Mucosa of rectum (tissue), 2 donors: Measurements from ENCODE around the gene ARFGEF3.
A peak's percentile ranks its signal among the peaks of the same experiment; 100 is the strongest.

Source experiments
- H3K27ac ChIP-seq, 2 donors: one replicate each; pipeline ENCODE4 v1.7.0; 2013; ENCODE audit warnings: inconsistent platforms in 2 of 2, low read depth in 2 of 2, low read length in 2 of 2
- H3K27me3 ChIP-seq, 2 donors: one replicate each; pipeline ENCODE4 v1.7.0; 2013; ENCODE audit warnings: low read length in 2 of 2; ENCODE audit not compliant: control insufficient read depth in 2 of 2, insufficient read depth in 2 of 2
- H3K36me3 ChIP-seq, 2 donors: one replicate each; pipeline ENCODE4 v1.7.0; 2013; ENCODE audit warnings: low read length in 2 of 2; ENCODE audit not compliant: control insufficient read depth in 2 of 2, insufficient read depth in 2 of 2
- H3K4me1 ChIP-seq, 2 donors: one replicate each; pipeline ENCODE4 v1.7.0; 2013; ENCODE audit warnings: low read length in 2 of 2, mild to moderate bottlenecking in 1 of 2; ENCODE audit not compliant: control insufficient read depth in 2 of 2, insufficient read depth in 2 of 2
- H3K4me3 ChIP-seq, 2 donors: one replicate each; pipeline ENCODE4 v1.7.0; 2013; ENCODE audit warnings: low read length in 2 of 2
- H3K9ac ChIP-seq, 2 donors: one replicate each; pipeline ENCODE4 v1.7.0; 2013; ENCODE audit warnings: low read length in 2 of 2, low read depth in 1 of 2, mild to moderate bottlenecking in 1 of 2
- H3K9me3 ChIP-seq, 2 donors: one replicate each; pipeline ENCODE4 v1.7.0; 2013; ENCODE audit warnings: low read length in 2 of 2; ENCODE audit not compliant: control insufficient read depth in 2 of 2
- donor health status: healthy.
- donor health status: Normal muscosa, but diverticular disease.

The ARFGEF3 gene

DNA sequence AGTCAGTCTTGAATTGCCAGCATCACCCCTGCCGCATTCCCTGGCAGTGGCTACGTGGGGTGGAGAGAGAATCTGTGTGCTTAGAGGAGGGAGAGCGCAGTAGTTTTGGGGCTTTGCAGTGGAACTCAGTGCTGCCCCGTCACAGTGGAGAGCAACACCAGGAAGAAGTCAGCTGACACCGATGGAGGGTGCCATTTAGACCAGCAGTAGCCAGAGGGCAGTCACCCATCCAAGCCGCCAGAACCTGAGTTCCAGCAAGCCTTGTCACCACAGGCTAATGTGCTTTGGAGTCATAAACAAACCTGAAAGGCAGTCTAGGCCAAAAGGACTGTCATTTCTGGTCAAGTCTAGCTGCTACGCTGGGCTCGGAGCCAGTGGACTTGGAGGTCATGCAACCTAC, 32.5 kb upstream of the ARFGEF3 start:
- Histone ChIP-seq H3K4me1 (no peaks in the 10 kb centered on the region), H3K4me3 (no peak overlapping the region), H3K9ac (no peak overlapping the region), H3K9me3 (no peaks in the 10 kb centered on the region), H3K27me3 (no peaks in the 10 kb centered on the region), H3K36me3 (no peaks in the 10 kb centered on the region), H3K27ac (no peak overlapping the region)

DNA sequence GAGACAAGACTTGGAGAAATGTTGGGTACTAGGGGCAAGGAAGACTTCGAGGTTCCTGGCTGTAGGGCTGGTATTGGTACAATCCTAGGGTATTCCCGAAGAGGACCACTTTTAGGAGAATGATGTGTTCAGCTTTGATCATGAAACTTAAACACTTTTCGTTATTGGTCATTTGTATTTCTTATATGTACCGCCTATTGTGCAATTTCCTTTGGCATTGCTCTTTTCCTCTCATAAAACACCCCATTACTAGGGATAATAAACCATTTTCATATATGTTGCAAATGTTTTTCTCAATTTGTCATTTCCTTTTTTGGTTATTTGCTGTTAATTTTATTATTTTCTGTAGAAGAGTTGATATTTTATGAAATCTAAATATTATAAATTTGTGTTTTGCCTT, 18.9 kb upstream of the ARFGEF3 start:
- Histone ChIP-seq H3K27me3 (no peaks in the 10 kb centered on the region), H3K36me3 (no peaks in the 10 kb centered on the region), H3K4me1 (no peaks in the 10 kb centered on the region), H3K27ac (no peak overlapping the region), H3K9ac (no peak overlapping the region), H3K9me3 (no peaks in the 10 kb centered on the region), H3K4me3 (no peak overlapping the region)

- Histone ChIP-seq H3K4me1 (no peaks in the 10 kb centered on the region), H3K36me3 (no peaks in the 10 kb centered on the region), H3K27ac (no peak overlapping the region), H3K27me3 (no peaks in the 10 kb centered on the region), H3K9ac (no peak overlapping the region), H3K4me3 (no peak overlapping the region), H3K9me3 (no peaks in the 10 kb centered on the region)
Measured at GRCh38 chr6:138145402-138145801, 16.3 kb upstream of the ARFGEF3 start.

- no peaks in the 10 kb centered on the region for H3K9me3 ChIP-seq
- no peak overlapping the region for H3K27ac ChIP-seq
- no peaks in the 10 kb centered on the region for H3K36me3 ChIP-seq
- H3K4me3 ChIP-seq = no peak overlapping the region
- H3K4me1 ChIP-seq = no peaks in the 10 kb centered on the region
- no peak overlapping the region for H3K9ac ChIP-seq
- H3K27me3 ChIP-seq = no peaks in the 10 kb centered on the region
Measured at GRCh38 chr6:138146544-138146943, 15.2 kb upstream of the ARFGEF3 start.

DNA sequence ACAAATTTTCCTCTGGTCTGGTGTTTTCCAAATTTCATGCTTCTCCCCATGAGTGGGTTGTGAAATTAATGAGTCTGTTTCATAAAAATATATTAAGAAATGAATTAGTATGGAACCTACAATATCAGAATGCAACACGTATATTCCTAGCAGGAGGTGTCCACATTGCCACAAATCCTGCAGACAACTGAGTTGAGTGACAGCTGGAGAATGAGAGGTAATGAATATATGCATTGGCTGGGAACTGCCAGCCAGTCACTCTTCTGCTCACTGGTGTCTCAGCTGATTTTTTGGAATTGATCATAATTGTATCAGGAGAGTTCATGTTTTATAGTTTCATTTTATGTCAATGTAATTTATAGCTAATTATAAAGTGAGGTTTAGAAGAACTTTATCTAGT, 6.3 kb upstream of the ARFGEF3 start:
- H3K9me3 ChIP-seq = no peaks in the 10 kb centered on the region
- H3K4me3 ChIP-seq = no peak overlapping the region
- no peaks in the 10 kb centered on the region for H3K27me3 ChIP-seq
- H3K9ac ChIP-seq = no peak overlapping the region
- H3K27ac ChIP-seq = no peak overlapping the region
- H3K36me3 ChIP-seq = no peaks in the 10 kb centered on the region
- H3K4me1 ChIP-seq = no peaks in the 10 kb centered on the region

- H3K4me3 ChIP-seq = no peak overlapping the region
- no peak overlapping the region for H3K9ac ChIP-seq
- peaks cover 0 to 5% of the 10 kb centered on the region in 2 donors for H3K27me3 ChIP-seq
- H3K36me3 ChIP-seq = no peaks in the 10 kb centered on the region
- H3K4me1 ChIP-seq = peaks cover 0 to 7% of the 10 kb centered on the region in 2 donors
- H3K9me3 ChIP-seq = no peaks in the 10 kb centered on the region
- H3K27ac ChIP-seq = no peak overlapping the region
Measured at GRCh38 chr6:138157986-138158638, 3.6 kb upstream of the ARFGEF3 start.

DNA sequence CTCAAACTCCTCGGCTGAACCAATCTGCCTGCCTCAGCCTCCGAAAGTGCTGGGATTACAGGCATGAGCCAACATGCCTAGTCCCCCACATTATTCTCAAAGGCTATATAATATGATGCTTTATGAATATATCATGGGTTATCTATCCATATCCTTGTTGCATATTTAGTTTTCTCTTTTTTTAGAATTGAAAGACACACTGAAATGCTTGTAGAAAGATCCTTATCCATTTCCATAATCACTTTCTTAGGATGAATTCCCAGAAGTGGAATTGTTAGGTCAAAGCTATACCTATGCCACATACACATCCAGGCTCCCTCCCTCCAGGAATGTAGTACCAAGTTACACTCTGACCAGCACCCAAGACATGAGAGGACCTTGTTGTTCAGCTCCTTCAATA, 2.5 kb upstream of the ARFGEF3 start:
- no peaks in the 10 kb centered on the region for H3K9me3 ChIP-seq
- no peak overlapping the region for H3K9ac ChIP-seq
- H3K27ac ChIP-seq = no peak overlapping the region
- peaks cover 0 to 7% of the 10 kb centered on the region in 2 donors for H3K4me1 ChIP-seq
- H3K27me3 ChIP-seq = peaks cover 0 to 5% of the 10 kb centered on the region in 2 donors
- no peak overlapping the region for H3K4me3 ChIP-seq
- no peaks in the 10 kb centered on the region for H3K36me3 ChIP-seq

- H3K27me3 ChIP-seq = peaks cover 0 to 5% of the 10 kb centered on the region in 2 donors
- peak overlapping the region in 1 of 2 donors; percentile 72 for H3K27ac ChIP-seq
- no peaks in the 10 kb centered on the region for H3K36me3 ChIP-seq
- no peaks in the 10 kb centered on the region for H3K9me3 ChIP-seq
- H3K9ac ChIP-seq = peak overlapping the region in 1 of 2 donors; percentile 85
- peaks cover 0 to 7% of the 10 kb centered on the region in 2 donors for H3K4me1 ChIP-seq
- H3K4me3 ChIP-seq = peak overlapping the region; percentile 61 to 67
Measured at GRCh38 chr6:138160329-138161087, 1.2 kb upstream of the ARFGEF3 start.

- Histone ChIP-seq H3K4me1 (peaks cover 0 to 7% of the 10 kb centered on the region in 2 donors), H3K9me3 (no peaks in the 10 kb centered on the region), H3K4me3 (peak overlapping the region; percentile 61 to 67), H3K27me3 (peaks cover 0 to 5% of the 10 kb centered on the region in 2 donors), H3K27ac (peak overlapping the region; percentile 32 to 72), H3K36me3 (no peaks in the 10 kb centered on the region), H3K9ac (peak overlapping the region in 1 of 2 donors; percentile 85)
Measured at GRCh38 chr6:138161088-138161337, 726 bp upstream of the ARFGEF3 start.

GRCh38 chr6:138162111-138162954, 594 bp downstream of the ARFGEF3 start:
- H3K27me3 ChIP-seq = peaks cover 0 to 5% of the 10 kb centered on the region in 2 donors
- peaks cover 0 to 7% of the 10 kb centered on the region in 2 donors for H3K4me1 ChIP-seq
- H3K9me3 ChIP-seq = no peaks in the 10 kb centered on the region
- no peaks in the 10 kb centered on the region for H3K36me3 ChIP-seq
- H3K4me3 ChIP-seq = peak overlapping the region; percentile 81 to 85
- H3K9ac ChIP-seq = peak overlapping the region; percentile 68 to 91
- H3K27ac ChIP-seq = peak overlapping the region; percentile 71 to 88
